K562 (cell line): Measurements from ENCODE around the gene RAE1. TPM values are rescaled to one million over a fixed set of nuclear protein-coding genes. Genes with fewer than 3 reads are reported as not detected.

Experiments
- ATAC-seq: fragments of 200-7000 bp; cut with Tn5 transposase; 3 replicates; pipeline ENCODE4 v1.9.1; 2020; ENCODE audit warnings: moderate library complexity
- BruUV-seq: library from RNA; stranded (reverse); fragments of 400-500 nt; replicated peaks from 2 replicates; lab custom pipeline; 2021; lab: Mats Ljungman, UMichigan
- CTCF ChIA-PET: fragments of 300-600 bp; formaldehyde crosslinking; extraction: SDS; loops from one replicate; lab custom pipeline; 2021; ENCODE audit warnings: low intra/inter-chr PET ratio; lab: Yijun Ruan, JAX
- POLR2A ChIA-PET: fragments of 300-600, 350-650 bp; sonication (Branson Sonifier 250); formaldehyde crosslinking; extraction: SDS; loops from one replicate; lab custom pipeline; 2021; ENCODE audit warnings: antibody characterized with exemption, inconsistent platforms; lab: Yijun Ruan, JAX
- DNase-seq, 4 experiments: peaks; one replicate each; pipeline versions ENCODE4 v3.0.0 to v3.0.0-alpha.2; 2011 to 2018; ENCODE audit warnings: low spot score in 3 of 4, mixed read lengths in 3 of 4; ENCODE audit errors: extremely low read depth in 1 of 4
- FAIRE-seq: peaks from 2 replicates; lab custom pipeline; 2011; peaks lifted over from hg19 to GRCh38; lab: Jason Lieb, UNC
- H2AFZ ChIP-seq: 2 replicates; pipeline ENCODE4 v1.6.0; 2011; ENCODE audit warnings: low read depth, low read length, control low read depth, inconsistent platforms
- H3K27ac ChIP-seq: fragments of 200-600 bp; 3 replicates; pipeline ENCODE4 v1.8.0; 2011; ENCODE audit warnings: low read depth, mild to moderate bottlenecking, control low read depth, inconsistent platforms, low read length, moderate library complexity, mixed read lengths; ENCODE audit errors: extremely low read depth
- H3K27me3 ChIP-seq, 2 experiments: fragments of 300-600 bp in 1 of 2; 2 replicates in 1 of 2; 3 replicates in 1 of 2; pipeline versions ENCODE4 v1.6.0 to v1.8.0; 2011; ENCODE audit warnings: inconsistent platforms in 2 of 2, low read length in 2 of 2, mild to moderate bottlenecking in 1 of 2, mixed read lengths in 1 of 2, moderate library complexity in 1 of 2; ENCODE audit not compliant: control insufficient read depth in 2 of 2, insufficient read depth in 2 of 2
- H3K36me3 ChIP-seq: fragments of 300-600 bp; 3 replicates; pipeline ENCODE4 v1.8.0; 2011; ENCODE audit warnings: mild to moderate bottlenecking, low read length, inconsistent platforms; ENCODE audit not compliant: control insufficient read depth, insufficient read depth
- H3K4me1 ChIP-seq, 2 experiments: fragments of 200-600 bp in 1 of 2; replicated peaks in 1 of 2; 2 replicates in 1 of 2; 3 replicates in 1 of 2; pipeline versions ENCODE4 v1.5.1 to v1.8.0; 2011; ENCODE audit warnings: inconsistent platforms in 2 of 2, low read length in 2 of 2, mild to moderate bottlenecking in 1 of 2, mixed read lengths in 1 of 2, moderate library complexity in 1 of 2; ENCODE audit not compliant: control insufficient read depth in 2 of 2, insufficient read depth in 2 of 2
- H3K4me2 ChIP-seq: 2 replicates; pipeline ENCODE4 v1.6.1; 2011; ENCODE audit warnings: low read length, control low read depth, inconsistent platforms, mixed read lengths; ENCODE audit not compliant: insufficient read depth
- H3K4me3 ChIP-seq: fragments of 200-600 bp; sonication (generic), shearing (Covaris generic); 2 replicates; pipeline ENCODE4 v1.5.1; 2016; ENCODE audit warnings: control low read depth, inconsistent platforms
- H3K79me2 ChIP-seq: fragments of 200-600 bp; 3 replicates; pipeline ENCODE4 v1.8.0; 2011; ENCODE audit warnings: low read length, inconsistent platforms; ENCODE audit not compliant: control insufficient read depth, insufficient read depth
- H3K9ac ChIP-seq, 2 experiments: 2 replicates each; pipeline versions ENCODE4 v1.6.0 to v1.6.1; 2011; ENCODE audit warnings: low read depth in 2 of 2, low read length in 2 of 2, control low read depth in 1 of 2, inconsistent platforms in 1 of 2, mild to moderate bottlenecking in 1 of 2, mixed read lengths in 1 of 2; ENCODE audit not compliant: insufficient read depth in 1 of 2
- H3K9me1 ChIP-seq: one replicate; pipeline ENCODE4 v1.6.0; 2011; ENCODE audit warnings: inconsistent platforms, mild to moderate bottlenecking, low read length, moderate library complexity; ENCODE audit not compliant: control insufficient read depth, insufficient read depth
- H3K9me3 ChIP-seq: replicated peaks from 2 replicates; pipeline ENCODE4 v1.5.1; 2011; ENCODE audit warnings: low read depth, low read length, inconsistent platforms; ENCODE audit not compliant: control insufficient read depth, insufficient read depth
- H4K20me1 ChIP-seq: replicated peaks from 2 replicates; pipeline ENCODE4 v1.6.1; 2011; ENCODE audit warnings: low read length, inconsistent platforms, mixed read lengths; ENCODE audit not compliant: control insufficient read depth, insufficient read depth
- CREB5 ChIP-seq: fragments of 250-450 bp; sonication (Bioruptor Pico); IDR thresholded peaks from 2 replicates; pipeline ENCODE4 v1.5.0; 2020; ENCODE audit warnings: mild to moderate bottlenecking
- POLR2G ChIP-seq: fragments of 200-400 bp; formaldehyde crosslinking; IDR thresholded peaks from 2 replicates; pipeline ENCODE4 v1.6.1; 2017; ENCODE audit warnings: low read depth, mild to moderate bottlenecking, antibody characterized with exemption, low read length, moderate library complexity
- RBFOX2 ChIP-seq: fragments of 200-400 bp; formaldehyde crosslinking; IDR thresholded peaks from 2 replicates; pipeline ENCODE4 v1.6.1; 2017; ENCODE audit warnings: low read depth, mild to moderate bottlenecking, low read length, moderate library complexity
- WGBS: fragments of 100-300 bp; shearing (Covaris generic); methylation state at CpG from one replicate; pipeline ENCODE4 v1.1.6; 2016; ENCODE audit warnings: low coverage, mixed read lengths; ENCODE audit not compliant: insufficient coverage; ENCODE audit errors: missing lambda C conversion rate; 5-methylcytosine and 5-hydroxymethylcytosine counted together
- in situ Hi-C: fragments of 300-500 bp; cut with MboI; formaldehyde crosslinking; loops from 4 replicates; pipeline ENCODE4 v1.15.0; 2018; ENCODE audit warnings: inconsistent platforms, mixed read lengths
- intact Hi-C: fragments of 100-400 bp; cut with micrococcal nuclease; formaldehyde crosslinking; loops from 2 replicates; pipeline ENCODE4 v1.14.2; 2022
- polyA plus RNA-seq, 8 experiments: library from polyadenylated mRNA; depleted of rRNA in 4 of 8; stranded (reverse) in 5 of 8; unstranded in 3 of 8; fragments of >200 nt; fragmentation: Nextera tagmentation in 2 of 8; fragmentation: Illumina TruSeq in 1 of 8; extraction: Ambion mirVana in 2 of 8; extraction: Trizol in 1 of 8; gene quantifications; 2 replicates each; pipeline versions ENCODE4 v1.2.1 to v1.2.3, GENCODE V29; 2011 to 2014; ENCODE audit warnings: inconsistent platforms in 1 of 8, missing spikeins in 1 of 8
- total RNA-seq, 7 experiments: library from RNA; depleted of rRNA in 6 of 7; stranded (reverse); fragments of >200 nt in 6 of 7; fragmentation: Illumina TruSeq in 2 of 7; extraction: Trizol in 2 of 7; gene quantifications; 2 replicates each; pipeline versions ENCODE4 v1.2.1 to v1.2.3, GENCODE V29; 2011 to 2021; ENCODE audit warnings: low replicate concordance in 1 of 7

Gene RAE1
- total and polyA plus RNA-seq, 9 of the 15 experiments (the other 6 are each of a cell fraction or from before 2014, with no cell fraction given): 33.7 to 248 (median 77.7) TPM

GRCh38 chr20:57400821-57401564 lies 49.9 kb downstream of the RAE1 start:
- in situ Hi-C loops (no loop called here), intact Hi-C loops (no loop called here)
- ChIA-PET POLR2A (interaction anchor here (0.6 to 3.2 kb wide), 7 partner anchors 8 to 18 kb away, joined by 3 to 20 read pairs (median 4); no protein-coding TSS in a partner anchor), CTCF (no interaction called here)
- no peak overlapping the region for H2AFZ ChIP-seq
- no peak for DNase-seq
- no peak overlapping the region for H3K4me3 ChIP-seq
- TF ChIP-seq RBFOX2: peak; percentile 44
- peak; percentile 52 for TF ChIP-seq POLR2G
- no peak for TF ChIP-seq CREB5 (CRISPR knock-in tag)
- no TSS peak for BruUV-seq
- peaks cover 98% of the 10 kb centered on the region; the same call in 2 of the 3 replicates for H3K36me3 ChIP-seq
- 0 out of 4 replicates have a peak overlapping the region, but pooled peaks of 1 of the 2 experiments have one; percentile 13 for H3K9ac ChIP-seq
- no peak for ATAC-seq
- WGBS: 91% methylated on average over 15 of the region's 21 CpGs
- H3K27ac ChIP-seq: no peak overlapping the region
- H3K4me2 ChIP-seq: no peak overlapping the region
- H4K20me1 ChIP-seq: peaks cover 34% of the 10 kb centered on the region
- no peaks in the 10 kb centered on the region for H3K9me1 ChIP-seq
- no peaks in the 10 kb centered on the region for H3K27me3 ChIP-seq
- H3K79me2 ChIP-seq: peaks cover 64% of the 10 kb centered on the region
- no peaks in the 10 kb centered on the region for H3K9me3 ChIP-seq
- FAIRE-seq: no peak
- peaks cover 0 to 43% of the 10 kb centered on the region in 2 experiments; a peak in 2 of 5 replicates for H3K4me1 ChIP-seq
